Measurements from ENCODE around the gene PSMD8.
A peak's percentile ranks its signal among the peaks of the same experiment; 100 is the strongest.

Gene PSMD8

GRCh38 chr19:38383184-38383583, 8.8 kb downstream of the PSMD8 start:
- no peak for DNase-seq (ENCODE audit: low read depth)
- no peak overlapping the region for H3K4me3 ChIP-seq (ENCODE audit: low read depth, low read length)
- no peak for TF ChIP-seq CTCF (IDR thresholded peaks at IDR 0.05; ENCODE audit: low read depth, low read length, missing control alignments)

DNA sequence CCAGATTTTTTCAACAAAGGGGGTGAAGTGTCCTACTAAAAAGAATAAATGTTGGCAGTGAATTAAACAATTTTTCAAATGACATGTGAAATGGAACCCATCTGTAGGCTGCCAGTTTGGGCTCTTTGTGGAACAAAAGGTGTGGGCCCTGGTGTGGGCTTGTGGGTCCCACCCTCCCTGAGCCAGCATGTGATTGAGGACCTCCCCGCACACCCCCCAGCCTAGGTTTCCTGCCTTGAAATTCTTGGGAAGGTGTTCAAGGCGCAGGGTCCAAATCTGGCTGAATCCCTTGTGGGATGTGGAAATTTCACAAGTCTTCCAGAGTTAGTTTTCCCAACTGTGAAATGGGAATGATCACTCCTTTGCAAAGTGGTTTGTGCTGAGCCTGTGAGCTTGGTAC, 9.4 kb downstream of the PSMD8 start:
- H3K4me3 ChIP-seq (ENCODE audit: low read depth, low read length): no peak overlapping the region
- DNase-seq (ENCODE audit: low read depth): no peak
- no peak for TF ChIP-seq CTCF (IDR thresholded peaks at IDR 0.05; ENCODE audit: low read depth, low read length, missing control alignments)

- peak; percentile 57 for TF ChIP-seq CTCF (IDR thresholded peaks at IDR 0.05; ENCODE audit: low read depth, low read length, missing control alignments)
- no peak for DNase-seq (ENCODE audit: low read depth)
- no peak overlapping the region for H3K4me3 ChIP-seq (ENCODE audit: low read depth, low read length)
These were observed 10.0 kb downstream of the PSMD8 start for GRCh38 chr19:38384209-38385027.

DNA sequence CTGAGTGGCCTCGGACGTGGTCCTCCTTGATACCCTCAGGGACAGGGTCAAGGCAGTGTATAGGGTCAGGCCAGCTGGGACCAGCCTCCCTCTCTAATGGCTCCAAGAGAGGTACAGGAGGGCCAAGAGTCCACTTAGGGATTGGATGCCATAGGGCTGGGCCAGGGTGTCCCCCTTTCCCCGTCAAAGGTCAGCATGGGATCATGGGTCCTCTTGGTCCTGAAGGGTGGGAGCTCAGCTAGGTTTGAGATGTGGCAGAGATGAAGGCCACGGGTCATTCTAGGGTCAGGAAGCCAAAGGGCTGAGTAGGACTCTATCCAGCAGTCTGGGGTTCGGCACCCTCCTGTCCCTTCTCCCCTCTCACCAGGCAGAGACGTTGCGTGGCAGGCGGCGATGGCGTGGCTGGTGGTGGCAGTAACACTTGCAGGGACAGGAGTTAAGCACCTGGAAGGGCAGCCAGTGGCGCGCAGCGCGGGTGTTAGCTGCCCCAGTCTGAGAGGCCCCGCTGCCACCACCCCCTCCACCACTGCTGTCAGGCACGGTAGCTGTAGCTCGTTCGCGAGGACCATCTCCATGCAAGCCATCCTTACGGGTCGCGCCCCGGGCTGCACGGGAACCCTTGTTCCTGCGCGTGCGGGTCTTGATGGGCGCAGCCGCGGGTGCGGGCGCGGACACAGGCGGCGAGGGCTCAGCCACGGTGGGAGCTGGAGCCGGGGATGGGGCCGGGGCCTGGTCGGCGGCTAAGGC, 10.9 kb downstream of the PSMD8 start:
- no peak for TF ChIP-seq CTCF (IDR thresholded peaks at IDR 0.05; ENCODE audit: low read depth, low read length, missing control alignments)
- no peak for DNase-seq (ENCODE audit: low read depth)
- no peak overlapping the region for H3K4me3 ChIP-seq (ENCODE audit: low read depth, low read length)

DNA sequence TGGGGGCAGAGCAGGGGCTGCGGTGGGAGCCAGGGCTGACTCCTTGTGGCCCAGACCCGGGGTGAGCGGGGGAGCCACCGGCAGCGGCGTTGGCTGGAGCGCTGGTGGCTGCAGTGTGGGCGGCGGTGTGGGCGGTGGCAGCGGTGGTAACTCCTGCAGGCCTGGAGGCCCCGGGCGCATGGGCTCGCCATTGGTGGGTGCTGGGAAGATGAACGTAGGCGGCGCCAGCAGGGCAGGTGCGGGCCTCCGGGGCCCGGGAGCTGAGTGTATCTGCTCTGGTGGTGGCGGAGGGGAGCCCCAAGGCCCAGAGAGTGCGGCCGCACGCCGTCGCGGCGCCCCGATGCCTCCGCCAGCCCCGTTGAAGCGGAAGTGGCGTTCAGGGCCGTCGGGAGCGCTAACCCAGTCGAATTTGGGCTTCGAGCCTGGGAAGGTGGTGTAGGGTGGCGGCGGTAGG, 11.5 kb downstream of the PSMD8 start:
- H3K4me3 ChIP-seq (ENCODE audit: low read depth, low read length): no peak overlapping the region
- no peak for DNase-seq (ENCODE audit: low read depth)

DNA sequence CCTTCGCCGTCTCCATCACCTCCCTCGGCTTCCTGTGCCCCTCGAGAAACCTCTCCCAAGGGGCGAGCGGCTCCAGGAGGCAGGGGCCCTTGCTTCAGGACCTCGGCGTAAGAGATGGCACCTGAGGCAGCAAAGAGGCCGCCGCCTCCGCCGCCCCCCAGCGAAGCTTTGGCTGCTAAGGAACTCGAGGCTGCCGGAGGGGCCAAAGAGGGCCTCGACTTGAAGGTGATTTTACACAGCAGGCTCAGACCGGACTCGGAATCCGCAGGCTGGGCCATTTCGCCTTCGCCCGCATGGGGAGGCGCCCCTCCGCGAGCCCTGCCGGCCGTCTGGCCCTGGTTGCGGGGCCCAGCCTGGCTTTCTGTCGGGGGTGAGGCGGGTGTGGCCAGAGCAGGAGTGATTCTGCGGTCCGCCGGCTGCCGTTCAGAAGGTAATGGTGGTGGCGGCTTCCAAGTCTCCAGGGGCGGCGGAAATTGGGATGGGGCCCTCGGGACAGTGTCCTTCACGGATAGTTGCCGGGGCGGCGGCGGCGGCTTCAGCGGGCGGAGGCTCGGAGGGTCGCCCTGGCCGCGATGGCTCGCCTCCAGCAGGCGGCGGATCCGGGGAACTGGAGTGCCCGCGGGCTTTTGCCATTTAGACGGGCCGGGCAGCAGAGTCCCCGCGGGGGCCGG, 12.1 kb downstream of the PSMD8 start:
- TF ChIP-seq CTCF (IDR thresholded peaks at IDR 0.05; ENCODE audit: low read depth, low read length, missing control alignments): no peak
- no peak for DNase-seq (ENCODE audit: low read depth)
- H3K4me3 ChIP-seq (ENCODE audit: low read depth, low read length): no peak overlapping the region

More for the DNA sequence above, 11.5 kb downstream of the PSMD8 start:
- no peak for TF ChIP-seq CTCF (IDR thresholded peaks at IDR 0.05; ENCODE audit: low read depth, low read length, missing control alignments)
